ENCODE data around the gene ANKRD16. TPM values are rescaled to one million over a fixed set of nuclear protein-coding genes. Genes with fewer than 3 reads are reported as not detected.

ANKRD16 gene
- total RNA-seq, 4 donors from 2014 or later = 9.0 to 23.3 (median 16.6) TPM

DNA sequence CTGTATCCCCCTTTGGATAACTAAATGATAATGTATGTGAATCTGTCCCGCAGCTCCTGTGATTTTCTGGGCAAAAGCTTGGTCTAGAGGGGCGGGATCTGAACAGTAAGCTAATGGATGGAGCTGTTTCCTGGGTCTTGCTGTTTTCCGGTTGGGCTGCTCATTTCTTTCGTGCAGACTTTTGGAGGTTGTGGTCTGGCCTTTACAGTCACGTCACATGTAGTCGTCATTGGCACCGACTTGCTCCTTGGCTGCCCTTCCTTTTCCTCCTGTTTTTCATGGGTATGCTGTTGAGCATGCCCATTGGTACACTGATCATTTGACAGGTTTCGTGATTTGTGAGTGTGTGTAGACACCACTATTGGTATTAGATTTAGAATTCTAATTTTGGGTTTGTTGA lies 2.3 kb upstream of the ANKRD16 start:
- WGBS, 2 donors = 70% methylated on average over 8 of the region's 8 CpGs
- peak in 1 of 2 donors; percentile 29 for DNase-seq (ENCODE audit: low spot score in 2 of 2)

DNA sequence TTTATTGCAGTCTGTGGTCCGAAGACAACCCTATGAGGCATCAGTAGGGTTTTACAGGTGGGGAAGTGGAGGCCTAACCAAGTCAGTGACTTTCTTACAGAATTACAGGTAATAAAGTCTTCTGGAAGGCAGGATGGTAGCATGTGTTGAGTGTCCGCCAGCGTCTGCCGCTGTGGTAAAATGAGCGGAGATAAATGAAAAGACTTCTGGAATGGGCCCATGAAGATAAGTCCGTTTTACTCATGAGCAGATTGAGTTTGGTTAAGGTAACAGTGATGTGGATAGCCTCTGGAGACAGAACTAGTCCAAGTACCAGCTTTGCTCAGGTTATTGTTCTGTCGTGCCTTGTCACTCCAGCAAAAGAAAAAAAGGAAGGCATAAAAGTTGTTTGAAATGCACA lies 1.3 kb upstream of the ANKRD16 start:
- TF ChIP-seq, protein P1, sequence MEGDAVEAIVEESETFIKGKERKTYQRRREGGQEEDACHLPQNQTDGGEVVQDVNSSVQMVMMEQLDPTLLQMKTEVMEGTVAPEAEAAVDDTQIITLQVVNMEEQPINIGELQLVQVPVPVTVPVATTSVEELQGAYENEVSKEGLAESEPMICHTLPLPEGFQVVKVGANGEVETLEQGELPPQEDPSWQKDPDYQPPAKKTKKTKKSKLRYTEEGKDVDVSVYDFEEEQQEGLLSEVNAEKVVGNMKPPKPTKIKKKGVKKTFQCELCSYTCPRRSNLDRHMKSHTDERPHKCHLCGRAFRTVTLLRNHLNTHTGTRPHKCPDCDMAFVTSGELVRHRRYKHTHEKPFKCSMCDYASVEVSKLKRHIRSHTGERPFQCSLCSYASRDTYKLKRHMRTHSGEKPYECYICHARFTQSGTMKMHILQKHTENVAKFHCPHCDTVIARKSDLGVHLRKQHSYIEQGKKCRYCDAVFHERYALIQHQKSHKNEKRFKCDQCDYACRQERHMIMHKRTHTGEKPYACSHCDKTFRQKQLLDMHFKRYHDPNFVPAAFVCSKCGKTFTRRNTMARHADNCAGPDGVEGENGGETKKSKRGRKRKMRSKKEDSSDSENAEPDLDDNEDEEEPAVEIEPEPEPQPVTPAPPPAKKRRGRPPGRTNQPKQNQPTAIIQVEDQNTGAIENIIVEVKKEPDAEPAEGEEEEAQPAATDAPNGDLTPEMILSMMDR (IDR thresholded peaks at IDR 0.05) = no peak
- TF ChIP-seq POLR2A (IDR thresholded peaks at IDR 0.05) = no peak
- intact Hi-C loops (cut with DNase I; ENCODE audit: low total_unique reads) = no loop called here
- WGBS, 2 donors = 42% methylated on average over 7 of the region's 7 CpGs

More for the DNA sequence above, 2.3 kb upstream of the ANKRD16 start:
- no peak overlapping the region for H3K4me3 ChIP-seq (ENCODE audit: low read depth, poor library complexity, severe bottlenecking)
- TF ChIP-seq, protein P1 (IDR thresholded peaks at IDR 0.05) = no peak
- no peak for TF ChIP-seq POLR2A (IDR thresholded peaks at IDR 0.05)
- intact Hi-C loops (cut with DNase I; ENCODE audit: low total_unique reads) = no loop called here

DNA sequence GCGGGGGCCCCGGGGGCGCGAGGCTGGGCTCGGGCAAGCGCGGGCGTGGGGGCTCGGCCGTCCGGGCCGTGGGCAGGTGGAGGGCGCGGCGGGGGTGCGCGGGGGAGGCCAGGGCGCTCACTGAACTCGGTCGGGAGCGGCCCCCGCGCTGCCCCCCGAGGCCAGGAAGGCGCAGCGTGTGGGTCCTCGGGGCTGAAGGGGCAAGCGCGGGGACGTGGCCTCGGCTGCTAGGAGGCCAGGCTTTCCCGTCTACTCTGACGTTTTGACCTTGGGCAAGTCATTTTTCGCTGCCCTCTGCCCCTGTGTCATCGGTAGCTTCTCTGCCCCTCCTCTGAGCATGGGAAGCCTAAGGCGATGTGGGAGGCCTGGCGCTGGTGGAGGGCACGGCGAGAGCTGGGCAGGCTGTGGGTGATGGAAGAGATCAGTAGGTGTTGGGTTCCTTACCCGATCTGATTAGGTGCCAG lies 791 bp upstream of the ANKRD16 start:
- intact Hi-C loops (cut with DNase I; ENCODE audit: low total_unique reads) = no loop called here
- peak in 1 of 2 donors; percentile 86 for DNase-seq (ENCODE audit: low spot score in 2 of 2)
- TF ChIP-seq, protein P1 (IDR thresholded peaks at IDR 0.05) = no peak
- TF ChIP-seq POLR2A (IDR thresholded peaks at IDR 0.05) = no peak
- WGBS, 2 donors = 0 to 1% methylated on average over 7 to 8 of the region's 40 CpGs
- H3K4me3 ChIP-seq (ENCODE audit: low read depth, poor library complexity, severe bottlenecking) = peak overlapping the region; percentile 58

More for the DNA sequence above, 1.3 kb upstream of the ANKRD16 start:
- peak in 1 of 2 donors; percentile 54 for DNase-seq (ENCODE audit: low spot score in 2 of 2)
- peak overlapping the region; percentile 58 for H3K4me3 ChIP-seq (ENCODE audit: low read depth, poor library complexity, severe bottlenecking)

DNA sequence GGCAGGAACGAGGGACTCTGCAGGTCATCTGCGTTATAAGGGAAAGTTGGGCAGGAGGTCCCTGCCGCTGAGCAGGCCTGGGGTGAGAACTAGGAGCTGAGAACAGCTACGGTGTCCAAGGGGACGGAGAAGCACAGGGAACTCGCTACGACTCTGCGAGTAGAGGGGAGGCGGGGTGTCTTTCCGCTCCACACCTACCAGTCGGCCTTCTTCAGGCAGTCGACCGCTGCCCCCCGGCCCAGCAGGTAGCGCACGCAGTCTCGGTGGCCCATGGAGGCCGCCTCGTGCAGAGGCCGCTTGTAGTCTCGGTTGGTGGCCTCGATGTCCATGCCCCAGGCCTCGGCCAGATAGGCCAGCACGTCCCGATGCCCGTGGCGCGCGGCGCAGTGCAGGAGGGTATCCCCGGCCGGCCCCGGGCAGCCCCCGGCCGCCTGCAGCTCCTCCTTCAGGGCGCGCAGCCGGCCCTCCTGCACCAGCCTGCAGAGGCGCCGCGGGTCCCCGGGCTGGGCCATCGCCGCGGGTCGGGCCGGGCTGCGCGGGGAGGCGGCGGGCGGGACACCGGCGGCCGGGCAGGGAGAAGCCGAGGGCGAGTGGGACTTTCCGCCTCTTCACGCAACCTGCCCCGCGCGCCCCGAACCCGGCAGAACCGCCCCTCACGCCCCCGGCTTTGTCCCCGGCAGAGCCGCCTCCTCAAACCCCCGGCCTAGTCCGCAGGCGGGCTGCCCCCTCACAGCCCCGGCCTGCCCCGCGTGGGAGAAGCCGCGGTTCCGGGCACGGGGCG lies 660 bp downstream of the ANKRD16 start:
- TF ChIP-seq POLR2A (IDR thresholded peaks at IDR 0.05) = no peak
- TF ChIP-seq, protein P1 (IDR thresholded peaks at IDR 0.05) = no peak
- DNase-seq (ENCODE audit: low spot score in 2 of 2) = peak in 1 of 2 donors; percentile 86
- intact Hi-C loops (cut with DNase I; ENCODE audit: low total_unique reads) = no loop called here
- 0 to 2% methylated on average over 15 to 36 of the region's 80 CpGs for WGBS, 2 donors
- peak overlapping the region; percentile 86 for H3K4me3 ChIP-seq (ENCODE audit: low read depth, poor library complexity, severe bottlenecking)

DNA sequence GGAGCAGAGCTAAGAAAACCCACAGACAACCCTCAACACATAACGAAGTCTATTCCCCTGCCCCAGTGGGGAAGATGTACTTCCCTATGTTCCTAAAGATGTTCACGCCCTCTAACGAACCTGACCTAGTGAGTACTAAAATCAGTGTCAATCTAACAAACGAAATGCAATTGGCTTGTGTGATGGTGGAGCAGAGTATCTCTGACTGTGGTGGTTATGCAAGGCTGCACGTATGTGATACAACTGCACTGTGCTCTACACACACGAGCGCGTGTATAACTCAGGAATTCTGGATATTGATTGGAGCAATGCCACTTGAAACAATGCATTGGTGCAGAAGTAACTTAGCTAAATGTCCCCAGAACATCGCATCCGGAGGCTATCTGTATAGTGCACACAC lies 1.3 kb downstream of the ANKRD16 start:
- TF ChIP-seq POLR2A (IDR thresholded peaks at IDR 0.05) = no peak
- TF ChIP-seq, protein P1 (IDR thresholded peaks at IDR 0.05) = no peak
- DNase-seq (ENCODE audit: low spot score in 2 of 2) = peak in 1 of 2 donors; percentile 14
- intact Hi-C loops (cut with DNase I; ENCODE audit: low total_unique reads) = no loop called here
- 15 to 27% methylated on average over 10 of the region's 10 CpGs for WGBS, 2 donors
- peak overlapping the region; percentile 86 for H3K4me3 ChIP-seq (ENCODE audit: low read depth, poor library complexity, severe bottlenecking)
